Neural cell (in vitro differentiated cells): ENCODE results near the gene ANO9. TPM values are rescaled to one million over a fixed set of nuclear protein-coding genes. Genes with fewer than 3 reads are reported as not detected.

Source experiments
- H2AFZ ChIP-seq: fragments of 200-600, 300-800 bp; sonication (generic), shearing (Covaris generic); 2 replicates; pipeline ENCODE4 v1.6.0; 2014; ENCODE audit warnings: low read depth, mild to moderate bottlenecking, antibody characterized with exemption, low read length, moderate library complexity
- H3F3A ChIP-seq: fragments of 200-600 bp; shearing (Covaris generic); 2 replicates; pipeline ENCODE4 v1.6.1; 2016; ENCODE audit warnings: mild to moderate bottlenecking, moderate library complexity, mixed read lengths, antibody characterized with exemption, low read length; ENCODE audit not compliant: insufficient read depth, poor library complexity, severe bottlenecking
- H3K27ac ChIP-seq: fragments of 200-600, 300-800 bp; sonication (generic), shearing (Covaris generic); 2 replicates; pipeline ENCODE4 v1.5.1; 2014; ENCODE audit warnings: mild to moderate bottlenecking, low read length, moderate library complexity
- H3K27me3 ChIP-seq: fragments of 300-800, 200-600 bp; sonication (generic), shearing (Covaris generic); 2 replicates; pipeline ENCODE4 v1.6.0; 2014; ENCODE audit warnings: mild to moderate bottlenecking, low read depth, low read length, moderate library complexity; ENCODE audit not compliant: insufficient read depth
- H3K36me3 ChIP-seq: fragments of 300-800, 200-600 bp; sonication (generic), shearing (Covaris generic); 2 replicates; pipeline ENCODE4 v1.5.1; 2014; ENCODE audit warnings: mild to moderate bottlenecking, antibody characterized with exemption, low read length, moderate library complexity; ENCODE audit not compliant: insufficient read depth
- H3K4me2 ChIP-seq: fragments of 300-800, 200-600 bp; sonication (generic), shearing (Covaris generic); 2 replicates; pipeline ENCODE4 v1.6.0; 2014; ENCODE audit warnings: mild to moderate bottlenecking, low read length
- H3K4me3 ChIP-seq: fragments of 300-800, 200-600 bp; sonication (generic), shearing (Covaris generic); 2 replicates; pipeline ENCODE4 v1.5.1; 2014; ENCODE audit warnings: mild to moderate bottlenecking, low read length, moderate library complexity
- H3K79me2 ChIP-seq: fragments of 200-600 bp; shearing (Covaris generic); replicated peaks from 2 replicates; pipeline ENCODE4 v1.6.0; 2014; ENCODE audit warnings: mild to moderate bottlenecking, low read length, moderate library complexity; ENCODE audit not compliant: insufficient read depth
- H3K9ac ChIP-seq: fragments of 300-800, 200-600 bp; sonication (generic), shearing (Covaris generic); 2 replicates; pipeline ENCODE4 v1.6.1; 2016; ENCODE audit warnings: mild to moderate bottlenecking, low read length, mixed read lengths
- H3K9me2 ChIP-seq: fragments of 200-600 bp; shearing (Covaris generic); 2 replicates; pipeline ENCODE4 v1.6.1; 2016; ENCODE audit warnings: mild to moderate bottlenecking, low read length, mixed read lengths; ENCODE audit not compliant: insufficient read depth
- H3K9me3 ChIP-seq: fragments of 200-600, 300-800 bp; sonication (generic), shearing (Covaris generic); 2 replicates; pipeline ENCODE4 v1.6.1; 2016; ENCODE audit warnings: mild to moderate bottlenecking, mixed run types, low read length, moderate library complexity, mixed read lengths
- H4K20me1 ChIP-seq: fragments of 200-600 bp; shearing (Covaris generic); 2 replicates; pipeline ENCODE4 v1.6.1; 2016; ENCODE audit warnings: mild to moderate bottlenecking, mixed run types; ENCODE audit not compliant: insufficient read depth
- EZH2 ChIP-seq: fragments of 200-600, 300-800 bp; shearing (Covaris generic), sonication (generic); IDR thresholded peaks from 2 replicates; pipeline ENCODE4 v1.6.1; 2014; ENCODE audit warnings: antibody characterized with exemption, low read length, borderline replicate concordance, mild to moderate bottlenecking; ENCODE audit not compliant: insufficient read depth, poor library complexity, severe bottlenecking
- SMC3 ChIP-seq: fragments of 450-650 bp; conservative IDR thresholded peaks from 2 replicates; pipeline ENCODE4 v1.6.1; 2014; ENCODE audit warnings: antibody characterized with exemption, mild to moderate bottlenecking, moderate library complexity; ENCODE audit not compliant: poor library complexity
- polyA plus RNA-seq: library from polyadenylated mRNA; depleted of rRNA; stranded (reverse); fragments of >200 nt; gene quantifications from 2 replicates; pipeline ENCODE4 v1.2.3, GENCODE V29; 2014
- TF ChIP-seq, protein P1 (sequence below): fragments of 450-650 bp; IDR thresholded peaks from 2 replicates; pipeline ENCODE4 v1.5.1; 2014; ENCODE audit warnings: antibody characterized with exemption, mild to moderate bottlenecking, moderate library complexity; ENCODE audit not compliant: poor library complexity, severe bottlenecking
- TF ChIP-seq, protein P2 (sequence below): IDR thresholded peaks from 2 replicates; pipeline ENCODE4 v1.6.1; 2012; ENCODE audit warnings: borderline replicate concordance

Gene ANO9
- polyA plus RNA-seq, 1 donor from 2014 or later = not detected

DNA sequence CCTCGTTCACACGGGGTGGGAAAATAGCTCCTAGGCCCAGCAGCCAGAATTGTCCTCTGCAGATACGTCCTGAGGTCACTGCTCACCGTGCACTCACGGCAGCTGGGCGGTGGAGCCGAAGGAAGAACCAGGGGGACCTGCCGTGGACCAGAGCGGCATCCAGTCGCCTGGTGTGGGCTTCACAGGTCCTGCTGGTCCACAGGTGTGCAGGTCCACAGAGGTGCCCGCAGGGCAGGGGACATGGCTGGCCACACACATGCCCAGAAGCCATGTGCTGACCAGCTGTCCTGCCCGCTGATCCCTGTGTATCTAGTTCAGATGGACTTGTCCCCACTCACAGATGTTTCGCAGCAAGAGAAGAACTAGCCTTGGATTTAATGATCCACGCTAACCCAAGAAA lies 58.4 kb downstream of the ANO9 start:
- H3K4me2 ChIP-seq = no peak overlapping the region
- no peaks in the 10 kb centered on the region for H3K27me3 ChIP-seq
- H4K20me1 ChIP-seq = no peaks in the 10 kb centered on the region
- H2AFZ ChIP-seq = no peak overlapping the region
- H3F3A ChIP-seq = no peaks in the 10 kb centered on the region
- H3K36me3 ChIP-seq = no peaks in the 10 kb centered on the region
- H3K9me2 ChIP-seq = no peaks in the 10 kb centered on the region
- H3K79me2 ChIP-seq = no peaks in the 10 kb centered on the region
- H3K9ac ChIP-seq = no peak overlapping the region
- peaks cover 8% of the 10 kb centered on the region for H3K9me3 ChIP-seq
- H3K27ac ChIP-seq = no peak overlapping the region
- TF ChIP-seq, protein P1, sequence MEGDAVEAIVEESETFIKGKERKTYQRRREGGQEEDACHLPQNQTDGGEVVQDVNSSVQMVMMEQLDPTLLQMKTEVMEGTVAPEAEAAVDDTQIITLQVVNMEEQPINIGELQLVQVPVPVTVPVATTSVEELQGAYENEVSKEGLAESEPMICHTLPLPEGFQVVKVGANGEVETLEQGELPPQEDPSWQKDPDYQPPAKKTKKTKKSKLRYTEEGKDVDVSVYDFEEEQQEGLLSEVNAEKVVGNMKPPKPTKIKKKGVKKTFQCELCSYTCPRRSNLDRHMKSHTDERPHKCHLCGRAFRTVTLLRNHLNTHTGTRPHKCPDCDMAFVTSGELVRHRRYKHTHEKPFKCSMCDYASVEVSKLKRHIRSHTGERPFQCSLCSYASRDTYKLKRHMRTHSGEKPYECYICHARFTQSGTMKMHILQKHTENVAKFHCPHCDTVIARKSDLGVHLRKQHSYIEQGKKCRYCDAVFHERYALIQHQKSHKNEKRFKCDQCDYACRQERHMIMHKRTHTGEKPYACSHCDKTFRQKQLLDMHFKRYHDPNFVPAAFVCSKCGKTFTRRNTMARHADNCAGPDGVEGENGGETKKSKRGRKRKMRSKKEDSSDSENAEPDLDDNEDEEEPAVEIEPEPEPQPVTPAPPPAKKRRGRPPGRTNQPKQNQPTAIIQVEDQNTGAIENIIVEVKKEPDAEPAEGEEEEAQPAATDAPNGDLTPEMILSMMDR = no peak
- TF ChIP-seq, protein P2, sequence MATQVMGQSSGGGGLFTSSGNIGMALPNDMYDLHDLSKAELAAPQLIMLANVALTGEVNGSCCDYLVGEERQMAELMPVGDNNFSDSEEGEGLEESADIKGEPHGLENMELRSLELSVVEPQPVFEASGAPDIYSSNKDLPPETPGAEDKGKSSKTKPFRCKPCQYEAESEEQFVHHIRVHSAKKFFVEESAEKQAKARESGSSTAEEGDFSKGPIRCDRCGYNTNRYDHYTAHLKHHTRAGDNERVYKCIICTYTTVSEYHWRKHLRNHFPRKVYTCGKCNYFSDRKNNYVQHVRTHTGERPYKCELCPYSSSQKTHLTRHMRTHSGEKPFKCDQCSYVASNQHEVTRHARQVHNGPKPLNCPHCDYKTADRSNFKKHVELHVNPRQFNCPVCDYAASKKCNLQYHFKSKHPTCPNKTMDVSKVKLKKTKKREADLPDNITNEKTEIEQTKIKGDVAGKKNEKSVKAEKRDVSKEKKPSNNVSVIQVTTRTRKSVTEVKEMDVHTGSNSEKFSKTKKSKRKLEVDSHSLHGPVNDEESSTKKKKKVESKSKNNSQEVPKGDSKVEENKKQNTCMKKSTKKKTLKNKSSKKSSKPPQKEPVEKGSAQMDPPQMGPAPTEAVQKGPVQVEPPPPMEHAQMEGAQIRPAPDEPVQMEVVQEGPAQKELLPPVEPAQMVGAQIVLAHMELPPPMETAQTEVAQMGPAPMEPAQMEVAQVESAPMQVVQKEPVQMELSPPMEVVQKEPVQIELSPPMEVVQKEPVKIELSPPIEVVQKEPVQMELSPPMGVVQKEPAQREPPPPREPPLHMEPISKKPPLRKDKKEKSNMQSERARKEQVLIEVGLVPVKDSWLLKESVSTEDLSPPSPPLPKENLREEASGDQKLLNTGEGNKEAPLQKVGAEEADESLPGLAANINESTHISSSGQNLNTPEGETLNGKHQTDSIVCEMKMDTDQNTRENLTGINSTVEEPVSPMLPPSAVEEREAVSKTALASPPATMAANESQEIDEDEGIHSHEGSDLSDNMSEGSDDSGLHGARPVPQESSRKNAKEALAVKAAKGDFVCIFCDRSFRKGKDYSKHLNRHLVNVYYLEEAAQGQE = no peak
- TF ChIP-seq SMC3 (no peak), EZH2 (no peak)
- no peak overlapping the region for H3K4me3 ChIP-seq

DNA sequence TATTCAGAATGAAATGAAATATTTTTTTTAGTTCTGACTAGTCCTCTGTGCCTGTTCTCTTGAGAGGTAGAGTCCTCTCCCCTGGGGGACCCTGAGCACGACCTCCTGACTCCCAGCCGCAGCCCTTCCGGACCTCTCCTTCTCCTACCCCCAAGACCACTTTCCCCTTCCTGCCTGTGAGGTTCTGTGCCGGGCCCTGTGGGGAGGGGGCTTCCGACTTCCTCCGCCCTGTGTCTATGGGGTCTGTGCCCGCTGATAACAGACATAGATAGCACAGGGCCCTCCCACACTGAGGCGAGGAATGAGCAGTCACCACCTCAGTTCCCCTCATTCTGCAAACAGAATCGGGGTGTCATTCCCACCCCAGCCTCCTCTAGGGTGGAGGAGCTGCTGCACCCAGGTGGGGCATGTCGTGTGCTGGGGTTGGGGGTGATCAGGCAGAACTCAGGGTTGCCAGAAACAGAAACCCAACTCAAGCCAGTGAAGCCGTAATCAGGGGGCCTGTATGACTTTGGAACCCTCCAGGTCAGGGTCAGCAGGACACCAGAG lies 59.7 kb downstream of the ANO9 start:
- no peaks in the 10 kb centered on the region for H3K9me2 ChIP-seq
- no peaks in the 10 kb centered on the region for H3K36me3 ChIP-seq
- TF ChIP-seq, protein P1 = no peak
- TF ChIP-seq, protein P2 = no peak
- no peaks in the 10 kb centered on the region for H3K27me3 ChIP-seq
- H4K20me1 ChIP-seq = no peaks in the 10 kb centered on the region
- H3F3A ChIP-seq = no peaks in the 10 kb centered on the region
- H2AFZ ChIP-seq = no peak overlapping the region
- H3K9me3 ChIP-seq = peaks cover 6% of the 10 kb centered on the region
- H3K79me2 ChIP-seq = no peaks in the 10 kb centered on the region
- no peak overlapping the region for H3K4me2 ChIP-seq
- H3K9ac ChIP-seq = no peak overlapping the region
- H3K27ac ChIP-seq = no peak overlapping the region
- no peak overlapping the region for H3K4me3 ChIP-seq
